ENCODE measurements around the gene VSIG10L. TPM values are rescaled to one million over a fixed set of nuclear protein-coding genes. Genes with fewer than 3 reads are reported as not detected.

The VSIG10L gene
- total RNA-seq, 1 donor from 2014 or later: 1.5 TPM

DNA sequence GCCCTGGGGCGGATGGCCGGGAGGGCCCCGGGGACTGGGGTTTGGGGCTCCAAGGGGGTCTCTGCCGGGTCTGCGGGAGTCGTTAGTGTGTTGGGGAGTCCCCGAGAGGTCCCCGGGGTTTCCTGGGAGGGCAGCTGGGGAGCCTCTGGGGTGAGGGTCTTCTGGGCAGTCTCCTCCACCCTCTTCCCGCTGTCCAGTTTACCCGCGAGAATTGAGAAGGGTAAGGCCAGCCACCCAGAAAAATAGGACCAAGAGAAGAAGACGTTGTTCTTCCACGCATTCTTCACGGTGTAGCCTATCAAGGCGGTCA is 25.3 kb upstream of the VSIG10L start:
- DNase-seq (ENCODE audit: low read depth): no peak
- TF ChIP-seq CTCF (IDR thresholded peaks at IDR 0.05; ENCODE audit: insufficient read depth, low read length, poor library complexity, severe bottlenecking): no peak
- H3K4me3 ChIP-seq (ENCODE audit: low read depth, low read length): peak overlapping the region; percentile 90

GRCh38 chr19:51366389-51367254 is 24.7 kb upstream of the VSIG10L start:
- Histone ChIP-seq H3K27me3 (ENCODE audit: control insufficient read depth, insufficient read depth, low read length) (no peaks in the 10 kb centered on the region), H3K4me3 (ENCODE audit: low read depth, low read length) (peak overlapping the region; percentile 90), H3K36me3 (ENCODE audit: control insufficient read depth, insufficient read depth, low read length) (no peaks in the 10 kb centered on the region)
- peak; percentile 87 for DNase-seq (ENCODE audit: low read depth)
- no peak for TF ChIP-seq CTCF (IDR thresholded peaks at IDR 0.05; ENCODE audit: insufficient read depth, low read length, poor library complexity, severe bottlenecking)

More for the DNA sequence above, 25.3 kb upstream of the VSIG10L start:
- H3K27me3 ChIP-seq (ENCODE audit: control insufficient read depth, insufficient read depth, low read length): no peaks in the 10 kb centered on the region
- no peaks in the 10 kb centered on the region for H3K36me3 ChIP-seq (ENCODE audit: control insufficient read depth, insufficient read depth, low read length)

- no peaks in the 10 kb centered on the region for H3K36me3 ChIP-seq (ENCODE audit: control insufficient read depth, insufficient read depth, low read length)
- no peak for TF ChIP-seq CTCF (IDR thresholded peaks at IDR 0.05; ENCODE audit: insufficient read depth, low read length, poor library complexity, severe bottlenecking)
- DNase-seq (ENCODE audit: low read depth): no peak
- no peaks in the 10 kb centered on the region for H3K27me3 ChIP-seq (ENCODE audit: control insufficient read depth, insufficient read depth, low read length)
- H3K4me3 ChIP-seq (ENCODE audit: low read depth, low read length): peak within 1 kb of the TSS; percentile 90
Measured at GRCh38 chr19:51365965-51366388, 24.0 kb upstream of the VSIG10L start, which contains the start of gene ETFB. ETFB (minus strand) TSS chr19:51366388; CDS start chr19:51366326, 62 bp downstream.

DNA sequence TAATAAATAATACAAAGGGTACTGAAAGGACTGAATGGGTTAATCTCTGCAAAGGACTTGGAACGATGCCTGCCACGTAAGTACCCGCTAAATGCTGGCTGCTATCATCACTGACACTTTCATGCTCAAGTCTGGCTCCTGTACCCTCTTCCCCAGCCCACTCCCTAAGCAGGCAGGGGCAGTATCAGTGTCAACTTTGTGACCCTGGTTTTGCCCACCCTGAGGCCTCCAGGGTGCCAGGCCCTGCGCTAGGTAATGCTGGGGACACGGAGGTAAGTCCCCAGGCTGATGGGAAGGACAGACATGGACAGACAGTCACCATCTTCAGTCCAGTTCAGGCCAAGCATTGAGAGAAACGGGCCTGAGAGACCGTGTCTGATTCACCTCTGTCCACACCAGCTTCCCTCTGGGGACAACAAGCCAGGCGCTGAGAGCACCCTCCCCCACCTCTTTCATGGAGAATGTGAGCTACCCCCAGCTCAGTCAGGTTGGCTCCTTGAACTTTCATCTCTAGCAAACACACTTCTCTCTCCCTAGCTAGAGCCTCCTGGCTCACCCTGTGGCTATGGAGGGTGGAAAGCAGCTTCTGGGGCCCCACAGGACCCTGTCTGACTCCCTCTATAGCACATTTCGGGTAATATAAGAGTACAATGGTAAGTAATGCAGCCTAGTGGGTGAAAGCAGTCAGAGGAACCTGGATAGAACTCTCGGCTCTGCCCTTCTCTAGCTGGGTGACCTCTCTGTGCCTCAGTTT is 23.4 kb upstream of the VSIG10L start:
- TF ChIP-seq CTCF (IDR thresholded peaks at IDR 0.05; ENCODE audit: insufficient read depth, low read length, poor library complexity, severe bottlenecking): no peak
- no peak for DNase-seq (ENCODE audit: low read depth)

GRCh38 chr19:51364200-51365106 is 22.5 kb upstream of the VSIG10L start:
- no peak for DNase-seq (ENCODE audit: low read depth)
- H3K4me3 ChIP-seq (ENCODE audit: low read depth, low read length): no peak overlapping the region
- no peak for TF ChIP-seq CTCF (IDR thresholded peaks at IDR 0.05; ENCODE audit: insufficient read depth, low read length, poor library complexity, severe bottlenecking)

More for the DNA sequence above, 23.4 kb upstream of the VSIG10L start:
- Histone ChIP-seq H3K4me3 (ENCODE audit: low read depth, low read length) (peak overlapping the region; percentile 90), H3K36me3 (ENCODE audit: control insufficient read depth, insufficient read depth, low read length) (no peaks in the 10 kb centered on the region), H3K27me3 (ENCODE audit: control insufficient read depth, insufficient read depth, low read length) (no peaks in the 10 kb centered on the region)

More at GRCh38 chr19:51364200-51365106, 22.5 kb upstream of the VSIG10L start:
- no peaks in the 10 kb centered on the region for H3K27me3 ChIP-seq (ENCODE audit: control insufficient read depth, insufficient read depth, low read length)
- H3K36me3 ChIP-seq (ENCODE audit: control insufficient read depth, insufficient read depth, low read length): no peaks in the 10 kb centered on the region

Data from kidney epithelial cell (primary cell).